ENCODE measurements around the gene DLG2.
"Not testable (repeated sequence)": the region's sequence is repeated elsewhere in the genome, so short reads cannot be mapped to it uniquely, and the experiment has no call there.

Gene DLG2

DNA sequence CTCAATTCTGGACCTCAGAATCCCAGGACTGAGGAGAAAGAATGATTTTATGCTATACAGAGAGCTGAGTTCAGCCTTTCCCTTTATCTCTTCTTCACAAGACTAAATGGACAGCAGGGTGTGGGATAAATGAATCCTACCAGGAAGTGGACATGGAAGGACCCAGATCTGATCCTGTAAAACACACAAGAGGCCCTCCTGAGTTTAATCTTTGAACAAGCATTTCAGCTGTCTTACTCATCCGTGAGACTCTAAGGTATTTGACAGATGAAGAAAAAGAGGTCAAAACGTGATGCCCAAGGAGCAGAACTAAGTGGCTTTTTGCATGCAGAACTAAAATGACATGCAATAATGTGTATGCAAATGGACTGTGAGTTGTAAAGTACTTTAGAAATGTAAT is 511.3 kb downstream of the DLG2 start:
- Histone ChIP-seq H4K91ac (ENCODE audit: low read length) (no peak overlapping the region), H3K36me3 (ENCODE audit: control insufficient read depth in 1 of 2, insufficient read depth in 2 of 2, low read depth in 1 of 2, low read length in 2 of 2) (no peaks in the 10 kb centered on the region), H3K4me2 (ENCODE audit: low read length, poor library complexity, severe bottlenecking) (no peak overlapping the region), H2BK5ac (ENCODE audit: low read depth, low read length, poor library complexity, severe bottlenecking) (no peak overlapping the region), H3K4me3 (ENCODE audit: insufficient read depth in 1 of 2, low read depth in 1 of 2, low read length in 2 of 2) (no peak overlapping the region), H3K18ac (ENCODE audit: low read depth in 1 of 2, low read length in 2 of 2) (no peak overlapping the region), H3K79me1 (replicated peaks; ENCODE audit: low read length, poor library complexity, severe bottlenecking) (no peaks in the 10 kb centered on the region), H4K8ac (ENCODE audit: low read length) (no peak overlapping the region), H2AFZ (ENCODE audit: low read depth, low read length) (no peak overlapping the region), H3K4ac (ENCODE audit: low read depth in 1 of 2, low read length in 2 of 2) (no peak overlapping the region), H2BK15ac (ENCODE audit: low read depth, poor library complexity, severe bottlenecking) (no peak overlapping the region), H3K27me3 (ENCODE audit: control insufficient read depth in 1 of 2, insufficient read depth in 1 of 2, low read length in 2 of 2) (no peaks in the 10 kb centered on the region), H3K9ac (ENCODE audit: low read length) (no peak overlapping the region), H2BK12ac (ENCODE audit: low read length in 2 of 2) (no peak overlapping the region), H3K27ac (ENCODE audit: low read length, poor library complexity, severe bottlenecking) (no peak overlapping the region), H3K23ac (ENCODE audit: low read length in 2 of 2) (no peak overlapping the region), H2AK5ac (ENCODE audit: low read length, severe bottlenecking) (no peak overlapping the region), H3K9me3 (ENCODE audit: control insufficient read depth, low read length) (no peaks in the 10 kb centered on the region), H2BK120ac (ENCODE audit: low read depth, low read length) (no peak overlapping the region), H3K4me1 (ENCODE audit: control insufficient read depth, insufficient read depth, low read depth, low read length) (no peaks in the 10 kb centered on the region), H3K14ac (ENCODE audit: low read length in 2 of 2) (no peak overlapping the region)
- no peak for DNase-seq
- 70% methylated on average over 2 of the region's 2 CpGs for WGBS

GRCh38 chr11:85114786-85115185 is 512.4 kb downstream of the DLG2 start:
- Histone ChIP-seq H3K9ac (ENCODE audit: low read length) (no peak overlapping the region), H3K9me3 (ENCODE audit: control insufficient read depth, low read length) (no peaks in the 10 kb centered on the region), H2AFZ (ENCODE audit: low read depth, low read length) (no peak overlapping the region), H2BK12ac (ENCODE audit: low read length in 2 of 2) (no peak overlapping the region), H3K18ac (ENCODE audit: low read depth in 1 of 2, low read length in 2 of 2) (no peak overlapping the region), H3K36me3 (ENCODE audit: control insufficient read depth in 1 of 2, insufficient read depth in 2 of 2, low read depth in 1 of 2, low read length in 2 of 2) (no peaks in the 10 kb centered on the region), H3K14ac (ENCODE audit: low read length in 2 of 2) (no peak overlapping the region), H3K4me3 (ENCODE audit: insufficient read depth in 1 of 2, low read depth in 1 of 2, low read length in 2 of 2) (no peak overlapping the region), H2BK15ac (ENCODE audit: low read depth, poor library complexity, severe bottlenecking) (no peak overlapping the region), H3K23ac (ENCODE audit: low read length in 2 of 2) (no peak overlapping the region), H2BK5ac (ENCODE audit: low read depth, low read length, poor library complexity, severe bottlenecking) (no peak overlapping the region), H2BK120ac (ENCODE audit: low read depth, low read length) (no peak overlapping the region), H3K4me2 (ENCODE audit: low read length, poor library complexity, severe bottlenecking) (no peak overlapping the region), H4K8ac (ENCODE audit: low read length) (no peak overlapping the region), H3K4ac (ENCODE audit: low read depth in 1 of 2, low read length in 2 of 2) (no peak overlapping the region), H3K27ac (ENCODE audit: low read length, poor library complexity, severe bottlenecking) (no peak overlapping the region), H3K79me1 (replicated peaks; ENCODE audit: low read length, poor library complexity, severe bottlenecking) (no peaks in the 10 kb centered on the region), H2AK5ac (ENCODE audit: low read length, severe bottlenecking) (no peak overlapping the region), H3K27me3 (ENCODE audit: control insufficient read depth in 1 of 2, insufficient read depth in 1 of 2, low read length in 2 of 2) (no peaks in the 10 kb centered on the region), H3K4me1 (ENCODE audit: control insufficient read depth, insufficient read depth, low read depth, low read length) (no peaks in the 10 kb centered on the region), H4K91ac (ENCODE audit: low read length) (no peak overlapping the region)
- no peak for DNase-seq
- WGBS, result no CpG with 5 or more reads among the region's 2 CpGs

GRCh38 chr11:85110246-85110645 is 516.9 kb downstream of the DLG2 start:
- H3K27me3 ChIP-seq (ENCODE audit: control insufficient read depth in 1 of 2, insufficient read depth in 1 of 2, low read length in 2 of 2); H3K9me3 ChIP-seq (ENCODE audit: control insufficient read depth, low read length); H3K79me1 ChIP-seq (replicated peaks; ENCODE audit: low read length, poor library complexity, severe bottlenecking); H3K9ac ChIP-seq (ENCODE audit: low read length); H3K4ac ChIP-seq (ENCODE audit: low read depth in 1 of 2, low read length in 2 of 2); H2BK12ac ChIP-seq (ENCODE audit: low read length in 2 of 2); H4K91ac ChIP-seq (ENCODE audit: low read length); H2BK5ac ChIP-seq (ENCODE audit: low read depth, low read length, poor library complexity, severe bottlenecking); DNase-seq; H4K8ac ChIP-seq (ENCODE audit: low read length); H2AFZ ChIP-seq (ENCODE audit: low read depth, low read length); H3K27ac ChIP-seq (ENCODE audit: low read length, poor library complexity, severe bottlenecking); H3K36me3 ChIP-seq (ENCODE audit: control insufficient read depth in 1 of 2, insufficient read depth in 2 of 2, low read depth in 1 of 2, low read length in 2 of 2); H3K18ac ChIP-seq (ENCODE audit: low read depth in 1 of 2, low read length in 2 of 2); H2AK5ac ChIP-seq (ENCODE audit: low read length, severe bottlenecking); H3K23ac ChIP-seq (ENCODE audit: low read length in 2 of 2); H2BK15ac ChIP-seq (ENCODE audit: low read depth, poor library complexity, severe bottlenecking); H3K4me1 ChIP-seq (ENCODE audit: control insufficient read depth, insufficient read depth, low read depth, low read length); H3K14ac ChIP-seq (ENCODE audit: low read length in 2 of 2); H2BK120ac ChIP-seq (ENCODE audit: low read depth, low read length); H3K4me2 ChIP-seq (ENCODE audit: low read length, poor library complexity, severe bottlenecking); H3K4me3 ChIP-seq (ENCODE audit: insufficient read depth in 1 of 2, low read depth in 1 of 2, low read length in 2 of 2): not testable (repeated sequence)
- 48% methylated on average over 1 of the region's 1 CpG for WGBS

DNA sequence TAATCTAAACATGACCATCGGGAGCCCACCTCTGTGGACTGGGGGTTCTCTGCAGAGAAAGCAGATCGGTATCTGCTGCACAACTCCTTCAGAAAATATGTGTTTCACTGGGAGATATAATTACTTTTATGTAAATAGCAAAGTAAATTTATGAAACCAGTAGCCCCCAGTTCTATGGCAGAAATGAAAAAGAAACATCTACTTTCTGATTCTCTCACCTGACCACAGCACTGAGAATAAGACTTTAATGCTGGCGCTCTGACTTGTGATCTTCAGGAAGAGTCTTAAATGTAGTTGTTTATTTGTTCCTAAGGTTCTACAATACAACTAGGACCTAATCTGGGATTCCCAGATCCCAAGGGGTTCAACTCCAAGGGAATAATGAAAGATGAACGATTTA is 518.0 kb downstream of the DLG2 start:
- no peak overlapping the region for H2AFZ ChIP-seq (ENCODE audit: low read depth, low read length)
- H3K4me1 ChIP-seq (ENCODE audit: control insufficient read depth, insufficient read depth, low read depth, low read length), result no peaks in the 10 kb centered on the region
- no peak overlapping the region for H2AK5ac ChIP-seq (ENCODE audit: low read length, severe bottlenecking)
- no peak overlapping the region for H2BK12ac ChIP-seq (ENCODE audit: low read length in 2 of 2)
- H3K14ac ChIP-seq (ENCODE audit: low read length in 2 of 2), result no peak overlapping the region
- H3K36me3 ChIP-seq (ENCODE audit: control insufficient read depth in 1 of 2, insufficient read depth in 2 of 2, low read depth in 1 of 2, low read length in 2 of 2), result no peaks in the 10 kb centered on the region
- H3K4ac ChIP-seq (ENCODE audit: low read depth in 1 of 2, low read length in 2 of 2), result no peak overlapping the region
- DNase-seq, result no peak
- 100% methylated on average over 1 of the region's 4 CpGs for WGBS
- no peak overlapping the region for H3K23ac ChIP-seq (ENCODE audit: low read length in 2 of 2)
- no peak overlapping the region for H3K4me3 ChIP-seq (ENCODE audit: insufficient read depth in 1 of 2, low read depth in 1 of 2, low read length in 2 of 2)
- H4K8ac ChIP-seq (ENCODE audit: low read length), result no peak overlapping the region
- no peaks in the 10 kb centered on the region for H3K79me1 ChIP-seq (replicated peaks; ENCODE audit: low read length, poor library complexity, severe bottlenecking)
- H3K27ac ChIP-seq (ENCODE audit: low read length, poor library complexity, severe bottlenecking), result no peak overlapping the region
- no peaks in the 10 kb centered on the region for H3K27me3 ChIP-seq (ENCODE audit: control insufficient read depth in 1 of 2, insufficient read depth in 1 of 2, low read length in 2 of 2)
- no peaks in the 10 kb centered on the region for H3K9me3 ChIP-seq (ENCODE audit: control insufficient read depth, low read length)
- no peak overlapping the region for H3K9ac ChIP-seq (ENCODE audit: low read length)
- no peak overlapping the region for H4K91ac ChIP-seq (ENCODE audit: low read length)
- H3K18ac ChIP-seq (ENCODE audit: low read depth in 1 of 2, low read length in 2 of 2), result no peak overlapping the region
- no peak overlapping the region for H2BK120ac ChIP-seq (ENCODE audit: low read depth, low read length)
- no peak overlapping the region for H2BK5ac ChIP-seq (ENCODE audit: low read depth, low read length, poor library complexity, severe bottlenecking)
- no peak overlapping the region for H3K4me2 ChIP-seq (ENCODE audit: low read length, poor library complexity, severe bottlenecking)
- H2BK15ac ChIP-seq (ENCODE audit: low read depth, poor library complexity, severe bottlenecking), result no peak overlapping the region

Data from mesenchymal stem cell (in vitro differentiated cells and primary cell).